Activated CD4-positive, alpha-beta T cell treated with anti-CD3 and anti-CD28 coated beads, Interleukin-10, Interleukin-2, amounts not matched to agents 100 ng/mL and 50 ng/mL, durations not matched to agents 16 hours and 8 hours (primary cell): ENCODE results near the gene HES7.
"Not testable (repeated sequence)": the region's sequence is repeated elsewhere in the genome, so short reads cannot be mapped to it uniquely, and the experiment has no call there.

ENCODE experiments used
- DNase-seq: peaks from one replicate; pipeline ENCODE4 v3.0.0-alpha.2; 2020

HES7 gene

DNA sequence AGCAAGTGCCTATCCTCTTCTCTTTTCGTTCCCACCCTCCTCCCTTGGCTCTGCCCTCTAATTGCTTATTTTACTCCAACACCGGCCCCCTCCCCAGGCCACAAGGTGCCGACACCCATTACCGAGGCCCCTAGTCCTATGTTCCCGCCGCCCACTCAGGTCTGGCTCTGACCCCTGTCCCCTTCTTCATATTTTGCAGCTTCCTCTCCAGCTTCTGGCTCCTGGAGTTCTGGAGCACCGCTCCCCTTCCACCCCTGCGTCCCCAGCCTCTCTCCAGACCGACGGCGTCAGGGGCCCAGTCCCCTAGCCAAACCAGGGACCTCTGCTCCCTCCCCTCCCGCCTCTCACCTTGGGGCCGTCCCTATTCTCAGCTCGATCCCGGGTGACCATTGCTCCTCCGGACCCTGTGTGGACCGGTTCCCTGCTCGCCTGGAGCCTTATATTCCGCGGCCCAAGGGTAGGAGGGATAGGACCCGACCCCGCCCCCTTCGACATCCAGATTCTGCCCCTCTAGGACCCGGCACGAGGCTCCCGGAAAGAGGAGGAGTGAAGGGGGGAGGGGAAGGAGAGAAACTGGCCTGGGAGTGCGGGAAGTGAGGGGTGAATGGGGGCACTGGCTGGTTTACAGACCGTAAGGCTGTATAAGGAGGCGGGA is at the start of gene HES7:
HES7 (minus strand) TSS at position 412 of the 655 bp plus-strand sequence; CDS start at position 390, 22 bp downstream.
- DNase-seq = no peak

DNA sequence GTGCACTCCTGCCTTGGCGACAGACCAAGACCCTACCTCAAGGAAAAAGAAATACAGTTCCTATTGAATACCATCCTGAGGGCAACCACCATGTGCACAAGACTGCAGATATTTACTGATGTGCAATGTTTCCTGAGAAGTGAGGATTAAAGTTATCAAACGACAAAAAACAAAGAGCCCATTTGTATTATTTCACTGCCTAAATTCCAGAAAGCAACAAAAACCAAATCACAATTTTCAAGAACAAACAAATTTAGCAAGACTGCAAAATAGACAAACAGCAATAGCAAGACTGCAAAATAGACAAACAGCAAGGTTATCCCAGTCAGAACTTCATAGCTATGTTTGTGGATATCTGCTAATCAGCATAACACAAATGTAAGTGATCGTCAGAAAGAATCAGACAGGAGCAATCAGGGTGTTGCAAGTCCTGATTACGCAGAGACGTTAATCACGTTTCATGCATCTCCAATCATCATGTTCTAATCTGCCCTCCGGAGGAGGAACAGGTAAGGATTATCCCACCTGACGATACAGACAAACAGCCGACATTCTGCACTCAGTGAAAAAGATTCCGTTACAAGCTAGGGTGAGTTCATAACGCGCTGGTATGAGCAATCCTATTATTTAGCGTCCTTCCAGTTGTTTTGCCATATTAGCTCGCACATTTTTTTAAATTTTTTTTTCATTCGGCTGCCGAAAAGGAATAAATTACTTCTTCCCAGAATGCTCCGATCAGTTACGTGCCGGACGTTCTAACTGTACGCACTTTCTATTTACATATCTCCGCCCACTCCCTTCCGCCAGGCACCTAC is 49.4 kb upstream of the HES7 start:
- DNase-seq = peak; percentile 95

DNA sequence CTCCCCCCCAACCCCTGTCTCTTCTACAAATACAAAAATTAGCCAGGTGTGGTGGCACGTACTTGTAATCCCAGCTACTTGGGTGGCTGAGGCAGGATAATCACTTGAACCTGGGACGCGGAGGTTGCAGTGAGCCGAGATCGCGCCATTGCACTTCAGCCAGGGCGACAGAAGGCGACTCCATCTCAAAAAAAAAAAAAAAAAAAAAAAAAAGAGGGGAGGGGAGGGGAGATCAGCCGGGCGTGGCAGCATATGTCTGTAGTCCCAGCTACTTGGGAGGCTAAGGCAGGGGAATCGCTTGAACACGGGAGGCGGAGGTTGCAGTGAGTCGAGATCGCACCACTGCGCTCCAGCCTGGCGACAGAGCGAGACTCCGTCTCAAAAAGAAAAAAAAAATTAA is 46.3 kb upstream of the HES7 start:
- not testable (repeated sequence) for DNase-seq

DNA sequence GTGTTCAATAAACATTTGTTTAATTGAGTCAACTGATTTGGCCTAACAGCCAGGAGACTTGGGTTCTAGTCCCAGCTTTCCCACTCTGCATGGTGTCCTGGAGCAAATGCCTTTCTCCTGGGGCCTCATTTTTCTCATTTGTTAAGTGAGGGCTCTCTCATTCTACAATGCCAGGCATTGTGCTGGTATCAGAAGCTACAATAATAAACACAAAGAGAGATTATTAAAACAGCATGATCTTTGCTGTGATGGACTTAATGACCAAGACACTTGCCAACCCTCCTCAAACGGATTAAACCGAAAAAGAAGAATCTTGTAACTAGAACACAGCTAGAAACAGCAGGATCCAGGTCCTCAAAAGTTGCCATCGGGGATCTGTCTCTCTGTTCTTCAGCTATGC is 43.6 kb upstream of the HES7 start:
- no peak for DNase-seq

DNA sequence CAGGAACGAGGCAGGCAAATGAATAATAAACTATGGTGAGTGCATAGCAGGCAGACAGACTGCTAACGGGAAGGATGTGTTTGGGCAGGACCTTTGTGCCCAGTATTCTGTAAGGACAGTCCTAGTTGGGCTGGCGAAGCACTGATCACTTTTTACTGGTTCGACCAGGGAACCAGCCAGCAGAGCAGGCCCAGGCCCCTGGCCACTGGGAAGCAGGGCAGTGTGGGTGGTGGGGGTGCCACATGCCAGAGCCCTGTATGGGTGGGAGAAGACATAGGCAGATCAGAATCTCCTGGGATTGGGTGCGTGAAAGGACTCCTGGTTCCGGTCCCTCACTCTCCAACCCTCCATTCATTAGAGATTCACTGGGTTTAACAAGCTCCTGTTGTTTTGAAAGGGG is 42.8 kb upstream of the HES7 start:
- no peak for DNase-seq

DNA sequence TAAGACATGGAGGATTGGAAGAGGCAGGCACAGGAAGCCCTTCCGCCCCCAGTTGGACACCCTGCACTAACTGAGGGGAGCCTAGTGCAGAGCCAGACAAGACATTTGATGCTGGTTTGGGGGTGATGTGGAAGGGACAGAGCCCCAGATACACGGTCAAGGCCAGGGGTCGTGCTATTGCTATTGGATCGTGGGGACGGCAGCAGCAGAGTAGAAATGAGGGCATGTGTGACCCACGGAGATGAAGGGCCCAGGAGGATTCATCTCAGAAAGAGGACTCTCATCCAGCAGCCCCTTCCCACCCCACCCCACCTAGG is 40.9 kb upstream of the HES7 start:
- DNase-seq = peak; percentile 43

DNA sequence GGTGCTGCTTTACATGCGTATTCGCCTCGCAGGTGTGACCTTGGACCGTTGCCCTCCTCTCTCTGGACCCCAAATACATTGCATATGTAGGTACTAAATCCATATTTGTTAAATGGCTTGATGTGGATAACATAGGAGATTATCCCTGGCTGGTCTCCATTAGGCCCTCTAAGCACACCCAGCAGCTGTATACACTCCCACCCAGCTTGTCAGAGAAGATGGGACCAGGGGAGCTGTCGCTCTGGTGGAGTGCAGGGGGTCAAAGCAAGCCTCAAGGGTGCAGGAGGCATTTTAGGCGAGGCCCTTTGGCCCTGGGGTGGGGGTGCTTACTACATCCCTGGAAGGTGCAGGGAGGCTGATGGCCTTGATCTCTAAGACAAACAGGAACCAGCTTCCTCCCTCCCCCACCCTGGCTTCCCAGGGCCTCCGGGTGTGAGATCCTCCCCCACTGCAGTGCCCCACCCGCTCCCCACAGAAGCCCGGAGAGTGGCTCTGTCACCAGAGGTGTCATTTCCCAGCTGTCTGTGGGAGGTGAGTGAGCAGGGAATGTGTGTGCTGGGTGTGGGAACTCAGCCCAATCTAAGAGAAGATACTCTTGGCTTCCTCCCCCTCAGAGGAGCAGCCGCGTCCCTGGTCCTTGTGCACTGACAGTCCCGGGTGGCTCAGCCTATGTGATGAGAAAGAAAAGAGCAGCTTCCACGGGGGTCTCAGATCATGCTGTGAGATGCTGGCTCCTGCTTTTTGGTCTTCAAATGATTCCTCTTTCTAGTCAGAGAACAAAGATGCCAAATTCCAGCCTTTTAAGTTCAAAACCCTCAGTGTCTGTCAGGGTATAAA is 40.3 kb upstream of the HES7 start:
- DNase-seq = peak; percentile 88

DNA sequence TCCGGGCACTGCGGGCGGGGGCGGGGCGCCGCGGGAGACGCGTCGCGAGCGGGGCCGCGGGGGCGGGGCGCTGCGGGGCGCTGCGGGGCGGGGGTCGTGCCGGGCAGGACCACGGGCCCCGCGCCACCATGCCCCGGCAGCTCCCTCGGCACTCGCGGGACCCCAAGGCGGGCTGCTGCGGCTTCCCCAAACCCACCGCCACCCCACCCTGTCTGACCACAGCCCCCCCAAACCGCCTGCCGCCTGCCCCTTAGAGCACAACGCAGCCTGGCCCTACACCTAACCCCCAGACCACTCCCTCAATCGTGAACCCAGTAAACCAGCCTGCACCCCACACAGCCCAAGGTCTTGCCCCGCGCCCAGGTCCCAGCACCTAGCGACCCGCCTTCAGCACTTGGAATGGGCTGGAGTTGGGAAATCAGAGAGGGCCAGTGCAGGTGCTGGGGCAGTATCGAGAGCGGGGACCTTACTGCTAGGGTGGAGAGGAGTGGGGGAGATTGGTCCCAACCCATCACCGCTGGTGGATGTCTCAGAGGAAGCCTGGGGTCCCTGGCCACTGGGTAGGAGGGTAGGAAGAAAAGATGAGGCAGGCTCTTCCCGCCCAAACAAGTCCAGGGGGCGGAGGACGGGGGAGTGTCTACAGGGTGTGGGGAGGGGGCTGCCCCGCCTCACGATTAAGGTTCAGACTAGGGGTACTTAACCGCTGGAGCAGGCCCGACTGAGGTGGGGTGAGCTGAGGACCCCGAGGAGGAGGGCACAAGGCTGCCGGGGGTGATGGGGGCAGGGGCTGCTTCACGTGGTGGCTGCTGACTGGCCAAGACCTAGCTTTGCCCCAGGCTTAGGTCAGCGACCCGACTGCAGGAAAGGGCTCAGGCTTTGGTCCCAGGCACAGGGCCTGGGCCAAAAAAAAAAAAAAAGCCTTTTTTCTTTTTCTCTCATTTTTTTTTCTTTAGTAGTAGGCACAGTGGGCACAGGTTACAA is 39.4 kb upstream of the HES7 start:
- DNase-seq = no peak

DNA sequence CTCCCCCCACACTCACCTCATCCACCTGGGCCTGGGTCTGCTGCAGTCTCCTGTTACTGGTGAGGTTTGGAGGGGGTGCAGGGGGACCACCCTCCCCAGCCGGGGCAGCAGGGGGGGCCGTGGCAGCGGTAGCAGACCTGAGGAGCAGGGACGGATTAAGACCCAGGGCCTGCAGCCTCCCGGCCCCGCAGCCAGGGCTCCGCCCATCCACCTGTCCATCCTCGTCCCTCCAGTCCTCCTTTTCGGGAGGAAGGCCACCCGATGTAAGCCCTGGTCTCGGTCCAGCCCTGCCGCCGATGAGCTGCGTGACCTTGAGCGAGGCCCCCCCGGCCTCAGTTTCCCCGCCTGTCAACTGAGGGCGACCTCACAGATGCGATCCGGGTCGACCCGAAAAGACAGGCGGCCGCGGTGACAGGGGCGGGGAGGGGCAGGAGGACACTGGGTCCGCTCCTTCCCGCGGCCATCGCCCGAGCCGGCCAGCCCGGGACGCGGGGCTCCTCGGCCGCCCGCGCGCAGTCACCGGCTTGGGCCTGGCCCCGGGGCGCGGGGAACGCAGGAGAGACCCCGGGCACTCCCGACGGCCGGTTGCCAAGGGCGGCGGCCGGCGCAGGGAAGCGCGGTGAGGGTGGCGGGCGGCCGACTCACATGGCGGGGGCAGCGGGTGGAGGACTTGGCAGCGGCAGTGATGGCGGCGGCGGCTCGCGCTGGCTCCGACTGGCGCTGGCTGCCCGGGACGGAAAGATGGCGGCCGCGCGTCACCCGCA is 38.5 kb upstream of the HES7 start, which contains the start of gene VAMP2:
VAMP2 (minus strand) TSS at position 716 of the 764 bp plus-strand sequence; CDS start at position 647, 69 bp downstream.
- peak; percentile 84 for DNase-seq

DNA sequence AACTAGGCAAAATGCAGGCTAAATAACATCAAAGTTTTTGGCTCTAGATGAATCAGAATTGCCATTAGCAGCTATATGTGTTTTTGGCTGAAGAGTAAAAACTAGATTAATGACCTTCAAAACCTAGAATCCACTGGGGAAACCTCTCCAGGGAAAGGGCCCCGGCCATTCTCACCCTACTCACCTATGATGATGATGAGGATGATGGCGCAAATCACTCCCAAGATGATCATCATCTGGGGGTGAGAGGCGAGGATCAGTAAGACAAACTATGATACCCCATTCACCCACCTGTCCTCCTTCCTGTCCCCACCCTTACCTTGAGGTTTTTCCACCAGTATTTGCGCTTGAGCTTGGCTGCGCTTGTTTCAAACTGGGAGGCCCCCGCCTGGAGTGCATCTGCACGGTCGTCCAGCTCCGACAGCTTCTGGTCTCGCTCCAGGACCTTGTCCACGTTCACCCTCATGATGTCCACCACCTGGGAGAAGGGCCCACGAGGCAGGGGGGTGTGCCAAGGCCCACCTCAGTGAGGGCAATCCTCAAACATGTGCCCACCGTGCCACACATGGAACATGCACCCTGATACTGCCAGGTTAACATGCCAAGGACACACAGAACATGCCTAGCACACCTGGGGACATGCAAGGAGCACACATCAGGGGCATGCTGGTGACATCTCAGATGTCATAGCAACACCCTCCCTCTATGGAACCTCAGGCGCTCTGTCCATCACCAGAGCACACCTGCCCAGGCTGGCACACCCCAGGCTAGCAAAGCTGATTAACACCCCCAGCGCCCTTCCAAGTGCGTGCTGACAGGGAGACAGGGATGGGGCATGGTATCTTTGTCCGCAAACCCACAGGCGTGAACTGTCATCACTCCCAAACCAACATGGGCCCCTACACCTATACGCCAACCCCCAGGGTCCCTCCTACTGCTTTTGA is 37.7 kb upstream of the HES7 start:
- DNase-seq = no peak

DNA sequence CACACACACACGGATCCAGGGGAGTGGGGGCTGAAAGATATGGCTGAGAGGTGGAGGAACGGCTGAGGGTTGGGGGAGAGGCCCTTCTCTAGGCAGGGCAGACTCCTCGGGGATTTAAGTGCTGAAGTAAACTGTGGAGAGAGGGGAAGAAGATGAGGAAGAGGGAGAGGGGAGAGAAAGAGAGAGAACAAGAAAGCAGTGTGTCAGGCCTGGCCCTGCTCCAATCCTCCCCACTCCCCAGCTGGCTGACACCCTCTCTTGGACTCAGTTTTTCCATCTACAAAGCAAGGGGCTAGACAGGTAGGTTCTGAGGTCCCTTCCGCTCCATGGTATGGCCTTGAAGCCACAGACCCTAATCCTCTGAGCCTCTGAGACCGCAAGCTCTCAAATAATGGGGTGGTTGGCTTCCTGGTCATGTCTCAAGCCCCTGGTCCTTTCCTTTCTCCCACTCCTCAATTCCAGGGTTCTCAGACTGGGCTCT is 36.9 kb upstream of the HES7 start:
- no peak for DNase-seq

DNA sequence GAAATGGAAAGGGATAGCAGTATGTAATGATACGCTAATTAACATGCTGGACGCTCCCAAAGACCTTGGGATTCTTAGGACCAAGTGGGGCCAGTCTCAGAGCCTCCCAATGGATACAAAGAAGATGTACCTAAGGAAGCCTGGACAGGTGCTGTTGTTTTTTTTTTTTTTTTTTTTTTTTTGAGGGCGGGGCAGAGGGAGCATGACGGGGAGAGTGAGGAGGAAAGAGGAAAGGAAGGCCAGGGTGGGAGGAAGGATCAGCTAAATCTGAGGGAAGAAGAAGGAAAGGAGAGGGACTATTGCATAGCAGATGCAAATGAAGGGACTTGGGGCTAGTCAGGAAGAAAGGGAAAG is 36.3 kb upstream of the HES7 start:
- no peak for DNase-seq

DNA sequence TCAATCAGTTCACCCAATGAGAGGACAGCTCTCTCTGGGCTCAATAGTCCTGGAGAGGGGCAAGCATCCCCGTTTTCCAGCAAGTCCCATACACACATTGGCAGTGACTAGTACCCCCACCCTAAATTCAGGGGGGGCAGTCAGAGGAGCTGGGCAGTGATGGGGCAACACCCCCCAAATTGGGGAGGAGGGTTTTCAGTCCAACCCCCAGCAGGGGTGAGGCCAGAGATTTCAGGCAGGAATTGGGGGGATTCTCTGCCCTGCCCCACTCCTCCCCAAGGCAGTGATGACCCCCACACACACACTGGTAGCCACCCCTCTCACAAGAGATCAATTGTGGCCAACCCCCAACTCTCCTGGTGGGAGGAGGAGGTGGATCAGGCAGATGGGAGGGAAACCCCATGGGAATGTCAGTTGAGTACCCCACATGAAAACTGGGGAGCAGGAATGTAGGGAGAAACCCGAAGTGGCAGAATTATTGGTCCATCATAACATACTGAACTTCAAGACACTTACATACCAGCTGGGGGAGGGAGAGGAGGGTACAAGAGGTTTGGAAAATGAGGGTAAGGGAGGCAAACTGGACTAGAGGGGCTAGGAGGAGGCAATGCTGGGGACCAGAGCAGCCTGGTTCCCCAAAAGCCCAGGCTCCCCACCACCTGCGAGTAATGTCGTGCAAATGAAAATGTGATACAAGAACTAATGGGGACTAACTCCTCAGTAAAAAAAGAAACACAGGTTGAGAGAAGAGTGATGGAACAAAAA is 35.7 kb upstream of the HES7 start:
- DNase-seq = no peak

DNA sequence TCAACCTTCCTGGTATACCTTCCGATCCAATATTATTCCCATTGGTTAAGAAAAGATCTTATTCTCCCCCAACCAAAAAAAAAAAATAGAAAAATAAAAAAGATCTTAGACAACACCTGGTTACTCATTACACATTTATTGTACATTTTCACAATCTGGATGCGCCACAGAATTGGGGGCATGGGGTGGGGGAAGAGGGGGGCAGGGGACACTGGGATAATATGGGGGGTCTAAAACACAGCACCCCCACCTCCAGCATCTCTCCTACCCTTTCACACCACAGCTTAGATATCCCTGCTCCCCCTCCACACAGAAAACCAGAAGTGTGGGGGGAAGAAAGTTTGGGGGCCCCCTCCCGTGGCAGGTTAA is 35.1 kb upstream of the HES7 start:
- no peak for DNase-seq

DNA sequence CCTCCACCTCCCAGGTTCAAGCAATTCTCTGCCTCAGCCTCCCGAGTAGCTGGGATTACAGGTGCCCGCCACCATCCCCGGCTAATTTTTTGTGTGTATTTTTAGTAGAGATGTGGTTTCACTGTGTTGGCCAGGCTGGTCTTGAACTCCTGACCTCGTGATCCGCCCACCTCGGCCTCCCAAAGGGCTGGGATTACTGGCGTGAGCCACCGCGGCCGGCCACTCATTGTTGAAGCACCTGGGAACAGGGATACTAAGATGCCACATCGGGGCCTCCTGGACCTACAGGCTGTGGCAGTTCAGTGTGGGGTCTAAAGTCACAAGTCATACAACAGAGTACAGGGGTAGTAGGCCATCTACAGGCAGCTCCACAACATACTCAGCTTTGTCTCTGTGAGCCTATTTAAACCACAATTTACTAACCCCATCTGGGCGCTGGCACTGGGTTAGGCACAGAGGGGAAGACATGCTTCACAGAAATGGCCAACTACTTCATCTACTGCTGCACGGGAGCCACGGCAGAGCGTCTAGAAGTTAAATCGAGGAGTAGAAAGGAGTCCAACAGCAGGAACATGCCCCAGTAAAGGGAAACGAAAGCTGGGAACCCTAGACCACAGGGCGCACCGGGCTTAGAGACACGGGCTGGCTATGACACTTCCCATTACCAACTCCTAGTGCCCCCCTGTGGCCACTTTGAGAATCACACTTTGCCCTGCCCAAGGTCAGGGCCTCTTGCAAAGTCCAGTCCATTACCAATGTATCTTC is 34.5 kb upstream of the HES7 start:
- peak; percentile 91 for DNase-seq

DNA sequence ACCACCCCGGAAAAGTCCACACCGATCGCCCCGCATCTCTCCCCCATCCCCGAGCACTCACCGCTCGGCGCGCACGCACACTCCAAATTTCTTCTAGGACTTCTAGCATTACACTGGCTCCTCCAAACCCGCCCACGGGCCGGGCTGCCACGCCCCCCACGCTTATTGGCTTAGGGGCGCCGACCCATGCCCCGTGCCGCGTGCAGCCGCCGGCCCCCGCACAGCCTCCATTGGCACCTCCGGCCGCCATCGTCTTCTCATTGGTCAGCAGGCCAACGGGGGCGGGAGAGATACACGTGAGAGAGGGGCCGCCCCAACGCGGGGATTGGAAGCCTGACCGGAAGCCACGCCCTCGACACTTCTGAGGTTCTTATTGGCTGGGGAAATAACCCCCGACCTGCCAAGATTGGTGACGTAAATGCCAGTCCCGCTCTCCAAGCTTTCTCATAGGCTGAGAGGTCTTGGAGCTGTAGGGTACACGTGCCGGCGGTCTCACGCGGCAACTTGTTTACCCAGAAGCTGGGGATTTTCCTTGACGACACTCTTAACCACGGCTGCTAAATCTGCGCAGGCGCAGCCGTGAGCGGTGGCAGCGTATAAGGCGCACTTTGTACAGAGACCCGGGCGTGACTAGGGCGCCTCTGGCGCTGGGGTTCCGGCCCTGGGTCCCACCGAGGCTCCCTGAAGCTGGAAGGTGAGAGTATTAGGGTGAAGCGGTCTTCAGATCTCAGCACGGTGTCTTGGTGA is 32.5 kb upstream of the HES7 start:
- peak; percentile 100 for DNase-seq

DNA sequence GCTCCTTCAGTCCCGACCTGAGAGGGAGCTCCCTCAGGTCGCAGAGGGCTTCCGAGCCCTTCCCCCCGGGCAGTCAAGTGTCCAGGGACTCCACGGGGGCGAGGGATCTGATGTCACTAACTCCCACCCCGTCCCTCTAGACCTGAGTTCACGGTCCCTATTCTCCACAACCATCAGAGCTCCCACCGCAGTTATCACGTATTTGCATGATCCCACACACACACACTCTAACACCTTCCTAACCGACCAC is 32.0 kb upstream of the HES7 start:
- no peak for DNase-seq

DNA sequence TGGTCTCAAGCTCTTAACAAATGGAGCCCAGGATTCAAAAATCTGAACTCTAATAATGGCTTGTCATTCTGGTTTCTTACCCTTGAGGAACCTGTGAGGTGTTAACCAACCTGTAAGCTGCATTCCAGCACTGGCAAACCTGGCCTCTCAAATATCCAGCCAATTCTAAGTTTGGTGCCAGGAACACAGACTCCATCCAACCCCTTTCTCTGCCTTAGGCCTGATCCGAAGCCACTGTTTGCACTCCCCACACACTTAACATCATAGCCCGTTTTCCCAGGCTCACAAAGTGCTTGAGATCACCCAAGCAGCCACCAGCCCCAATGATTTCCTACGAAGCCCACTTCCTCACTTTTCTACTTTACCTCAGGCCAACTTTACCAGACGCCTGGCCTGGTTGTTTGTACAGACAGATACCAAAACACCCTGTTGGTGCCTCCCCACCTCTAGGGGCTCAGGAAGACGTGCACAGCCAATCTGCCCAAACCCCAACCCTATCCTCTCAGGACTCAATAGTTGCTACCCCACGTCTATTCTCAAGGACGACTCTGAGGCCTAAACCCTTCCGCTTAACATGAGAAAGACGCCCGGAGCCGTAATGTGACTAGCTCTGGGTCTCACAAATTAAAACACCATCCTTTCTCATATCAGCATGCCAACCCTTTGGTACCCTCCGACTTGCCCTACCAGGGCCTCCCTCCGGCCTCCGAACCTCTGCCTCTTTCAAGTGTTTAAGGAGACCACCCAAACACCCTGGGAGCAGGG is 31.5 kb upstream of the HES7 start:
- no peak for DNase-seq
